Panc1 (cell line): ENCODE measurements around the gene CAPN11. TPM values are rescaled to one million over a fixed set of nuclear protein-coding genes. Genes with fewer than 3 reads are reported as not detected.
"Not testable (repeated sequence)": the region's sequence is repeated elsewhere in the genome, so short reads cannot be mapped to it uniquely, and the experiment has no call there.

Source experiments
- ATAC-seq: fragments of 200-7000 bp; cut with Tn5 transposase; 2 replicates; pipeline ENCODE4 v1.9.1; 2020; ENCODE audit warnings: mild to moderate bottlenecking, moderate library complexity
- BruUV-seq: library from RNA; stranded (reverse); fragments of 400-500 nt; replicated peaks from 2 replicates; lab custom pipeline; 2021; lab: Mats Ljungman, UMichigan
- CTCF ChIA-PET: fragments of 300-600 bp; sonication (Branson Sonifier 250); formaldehyde crosslinking; loops from one replicate; lab custom pipeline; 2022; ENCODE audit warnings: antibody characterized with exemption; lab: Charles Lee
- POLR2A ChIA-PET: fragments of 300-600 bp; sonication (Branson Sonifier 250); formaldehyde crosslinking; loops from one replicate; lab custom pipeline; 2022; ENCODE audit warnings: antibody characterized with exemption; lab: Charles Lee
- DNase-seq: peaks from one replicate; pipeline ENCODE4 v3.0.0-alpha.2; 2010; ENCODE audit warnings: low read depth, low spot score
- H3K27ac ChIP-seq: 2 replicates; pipeline ENCODE4 v1.5.1; 2011; ENCODE audit warnings: mild to moderate bottlenecking, low read length, inconsistent platforms
- H3K27me3 ChIP-seq: fragments of 200-500 bp; sonication (Bioruptor generic); 2 replicates; pipeline ENCODE4 v1.6.0; 2014; ENCODE audit warnings: low read length, inconsistent platforms; ENCODE audit not compliant: control insufficient read depth, insufficient read depth
- H3K36me3 ChIP-seq: fragments of 200-500 bp; sonication (Bioruptor generic); 2 replicates; pipeline ENCODE4 v1.5.1; 2014; ENCODE audit warnings: inconsistent platforms, mild to moderate bottlenecking, low read length, moderate library complexity; ENCODE audit not compliant: control insufficient read depth, insufficient read depth
- H3K4me1 ChIP-seq: 2 replicates; pipeline ENCODE4 v1.5.1; 2011; ENCODE audit warnings: inconsistent platforms, mild to moderate bottlenecking, low read length, moderate library complexity; ENCODE audit not compliant: control insufficient read depth, insufficient read depth
- H3K4me3 ChIP-seq, 2 experiments: 2 replicates each; pipeline ENCODE4 v1.5.1; 2011 to 2012; ENCODE audit warnings: low read depth in 2 of 2, low read length in 2 of 2, mild to moderate bottlenecking in 2 of 2, inconsistent platforms in 1 of 2, moderate library complexity in 1 of 2
- H3K9me3 ChIP-seq: fragments of 200-500 bp; sonication (Bioruptor generic); 2 replicates; pipeline ENCODE4 v1.5.1; 2014; ENCODE audit warnings: low read depth, mild to moderate bottlenecking, inconsistent platforms, low read length, moderate library complexity; ENCODE audit not compliant: control insufficient read depth, insufficient read depth
- CTCF ChIP-seq: fragments of 450-650 bp; IDR thresholded peaks from 2 replicates; pipeline ENCODE4 v1.5.1; 2017; ENCODE audit warnings: mild to moderate bottlenecking
- POLR2AphosphoS5 ChIP-seq: IDR thresholded peaks from 2 replicates; pipeline ENCODE4 v1.6.1; 2012; ENCODE audit warnings: mild to moderate bottlenecking, low read depth, low read length, moderate library complexity
- REST ChIP-seq, 2 experiments: IDR thresholded peaks; 2 replicates each; pipeline ENCODE4 v1.6.1; 2011 to 2012; ENCODE audit warnings: low read depth in 2 of 2, control low read depth in 1 of 2, low read length in 1 of 2, mild to moderate bottlenecking in 1 of 2, moderate library complexity in 1 of 2; ENCODE audit not compliant: insufficient read depth in 1 of 2
- SIN3A ChIP-seq: IDR thresholded peaks from 2 replicates; pipeline ENCODE4 v1.6.1; 2012; ENCODE audit warnings: low read depth, mild to moderate bottlenecking, low read length, moderate library complexity, borderline replicate concordance; ENCODE audit not compliant: insufficient read depth
- TCF7L2 ChIP-seq: IDR thresholded peaks from 2 replicates; pipeline ENCODE4 v1.6.1; 2011; ENCODE audit warnings: mild to moderate bottlenecking, low read depth, low read length, inconsistent platforms
- in situ Hi-C: cut with HindIII; loops from 2 replicates; pipeline ENCODE4 v1.10.0; 2016; ENCODE audit warnings: low sequenced_read_pairs, low pct_unique_long_range_greater_than_20kb
- intact Hi-C: fragments of 100-400 bp; cut with micrococcal nuclease; formaldehyde crosslinking; loops from one replicate; pipeline ENCODE4 v1.10.0; 2022; ENCODE audit not compliant: unreplicated experiment
- total RNA-seq: library from RNA; stranded (reverse); gene quantifications from one replicate; pipeline ENCODE4 v1.2.1, GENCODE V29; 2021; ENCODE audit not compliant: unreplicated experiment

CAPN11 gene
- total RNA-seq, 1 experiment from 2014 or later: 1.2 TPM

- DNase-seq (no peak), ATAC-seq (no peak)
- intact Hi-C loops (no loop called here), in situ Hi-C loops (no loop called here)
- Histone ChIP-seq H3K36me3 (no peaks in the 10 kb centered on the region), H3K4me3 (no peak overlapping the region), H3K4me1 (peaks cover 42% of the 10 kb centered on the region), H3K27me3 (no peaks in the 10 kb centered on the region), H3K27ac (peak overlapping the region; percentile 64), H3K9me3 (no peaks in the 10 kb centered on the region)
- CTCF ChIA-PET: interaction anchor here (0.6 to 0.7 kb wide), 2 partner anchors 54 to 124 kb away, joined by 3 to 5 read pairs; no protein-coding TSS in a partner anchor
- TF ChIP-seq POLR2AphosphoS5 (no peak), REST (IDR thresholded peaks at IDR 0.05; ENCODE audit: insufficient read depth in 1 of 2, low read depth in 2 of 2, low read length in 1 of 2) (no peak), SIN3A (no peak), CTCF (no peak), TCF7L2 (no peak)
- BruUV-seq: no TSS peak
- POLR2A ChIA-PET: interaction anchor here (0.6 kb wide), 3 partner anchors 22 to 46 kb away, joined by 3 to 5 read pairs (median 5); no protein-coding TSS in a partner anchor
Observed at GRCh38 chr6:44180886-44181285, 22.3 kb downstream of the CAPN11 start.

DNA sequence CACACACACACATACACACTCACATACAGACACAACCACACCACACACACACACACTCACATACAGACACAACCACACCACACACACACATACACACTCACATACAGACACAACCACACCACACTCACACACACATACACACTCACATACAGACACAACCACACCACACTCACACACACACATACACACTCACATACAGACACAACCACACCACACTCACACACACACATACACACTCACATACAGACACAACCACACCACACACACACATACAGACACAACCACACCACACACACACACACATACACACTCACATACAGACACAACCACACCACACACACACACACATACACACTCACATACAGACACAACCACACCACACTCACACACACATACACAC is 23.2 kb downstream of the CAPN11 start:
- H3K27me3 ChIP-seq, POLR2A ChIA-PET, H3K9me3 ChIP-seq, H3K36me3 ChIP-seq, H3K4me3 ChIP-seq, H3K27ac ChIP-seq, DNase-seq, intact Hi-C loops, in situ Hi-C loops, BruUV-seq, ATAC-seq, CTCF ChIA-PET: not testable (repeated sequence)
- peaks cover 33% of the 10 kb centered on the region for H3K4me1 ChIP-seq

- no peak for TF ChIP-seq CTCF
- no peak for TF ChIP-seq REST (IDR thresholded peaks at IDR 0.05; ENCODE audit: insufficient read depth in 1 of 2, low read depth in 2 of 2, low read length in 1 of 2)
- no peak for TF ChIP-seq POLR2AphosphoS5
- TF ChIP-seq TCF7L2: no peak
- H3K9me3 ChIP-seq: no peaks in the 10 kb centered on the region
- peaks cover 25% of the 10 kb centered on the region for H3K4me1 ChIP-seq
- H3K27me3 ChIP-seq: no peaks in the 10 kb centered on the region
- no peak overlapping the region for H3K27ac ChIP-seq
- ATAC-seq: no peak
- H3K36me3 ChIP-seq: no peaks in the 10 kb centered on the region
- intact Hi-C loops: no loop called here
- DNase-seq: no peak
- BruUV-seq: no TSS peak
- H3K4me3 ChIP-seq: no peak overlapping the region
- in situ Hi-C loops: no loop called here
- CTCF ChIA-PET: no interaction called here
- POLR2A ChIA-PET: no interaction called here
Observed at GRCh38 chr6:44182911-44183390, 24.3 kb downstream of the CAPN11 start.
